ENCODE results near the gene ZRANB3. TPM values are rescaled to one million over a fixed set of nuclear protein-coding genes. Genes with fewer than 3 reads are reported as not detected.

ZRANB3 gene
- total and polyA plus RNA-seq, 12 donors: 0.66 to 5.7 (median 2.2) TPM

DNA sequence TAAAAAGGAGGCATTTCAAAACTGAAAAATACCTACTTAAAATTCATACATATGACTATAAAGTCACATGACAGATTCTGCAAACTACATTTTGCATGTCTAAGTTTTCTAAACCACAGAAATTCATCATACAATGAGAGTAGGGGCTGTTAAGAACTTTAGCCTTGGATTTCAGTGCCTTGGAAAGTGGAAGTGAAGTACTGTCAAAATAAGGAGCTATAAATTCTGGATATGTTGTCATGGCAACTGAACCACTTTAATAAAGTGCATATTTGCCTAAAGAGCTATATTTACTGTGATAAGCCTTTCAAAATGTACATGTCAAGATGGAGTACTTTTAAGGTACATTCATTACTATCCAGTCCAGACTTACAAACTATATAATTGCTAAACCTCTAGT, 251.8 kb downstream of the ZRANB3 start:
- DNase-seq (no peak), ATAC-seq (no peak)
- no peaks in the 10 kb centered on the region for H3K36me3 ChIP-seq
- no peaks in the 10 kb centered on the region for H3K27me3 ChIP-seq
- intact Hi-C loops (cut with DNase I): no loop called here
- TF ChIP-seq, protein P1, sequence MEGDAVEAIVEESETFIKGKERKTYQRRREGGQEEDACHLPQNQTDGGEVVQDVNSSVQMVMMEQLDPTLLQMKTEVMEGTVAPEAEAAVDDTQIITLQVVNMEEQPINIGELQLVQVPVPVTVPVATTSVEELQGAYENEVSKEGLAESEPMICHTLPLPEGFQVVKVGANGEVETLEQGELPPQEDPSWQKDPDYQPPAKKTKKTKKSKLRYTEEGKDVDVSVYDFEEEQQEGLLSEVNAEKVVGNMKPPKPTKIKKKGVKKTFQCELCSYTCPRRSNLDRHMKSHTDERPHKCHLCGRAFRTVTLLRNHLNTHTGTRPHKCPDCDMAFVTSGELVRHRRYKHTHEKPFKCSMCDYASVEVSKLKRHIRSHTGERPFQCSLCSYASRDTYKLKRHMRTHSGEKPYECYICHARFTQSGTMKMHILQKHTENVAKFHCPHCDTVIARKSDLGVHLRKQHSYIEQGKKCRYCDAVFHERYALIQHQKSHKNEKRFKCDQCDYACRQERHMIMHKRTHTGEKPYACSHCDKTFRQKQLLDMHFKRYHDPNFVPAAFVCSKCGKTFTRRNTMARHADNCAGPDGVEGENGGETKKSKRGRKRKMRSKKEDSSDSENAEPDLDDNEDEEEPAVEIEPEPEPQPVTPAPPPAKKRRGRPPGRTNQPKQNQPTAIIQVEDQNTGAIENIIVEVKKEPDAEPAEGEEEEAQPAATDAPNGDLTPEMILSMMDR (IDR thresholded peaks at IDR 0.05): no peak
- no peaks in the 10 kb centered on the region for H3K9me3 ChIP-seq
- no peak overlapping the region for H3K27ac ChIP-seq
- no peak overlapping the region for H3K4me3 ChIP-seq
- no peaks in the 10 kb centered on the region for H3K4me1 ChIP-seq

DNA sequence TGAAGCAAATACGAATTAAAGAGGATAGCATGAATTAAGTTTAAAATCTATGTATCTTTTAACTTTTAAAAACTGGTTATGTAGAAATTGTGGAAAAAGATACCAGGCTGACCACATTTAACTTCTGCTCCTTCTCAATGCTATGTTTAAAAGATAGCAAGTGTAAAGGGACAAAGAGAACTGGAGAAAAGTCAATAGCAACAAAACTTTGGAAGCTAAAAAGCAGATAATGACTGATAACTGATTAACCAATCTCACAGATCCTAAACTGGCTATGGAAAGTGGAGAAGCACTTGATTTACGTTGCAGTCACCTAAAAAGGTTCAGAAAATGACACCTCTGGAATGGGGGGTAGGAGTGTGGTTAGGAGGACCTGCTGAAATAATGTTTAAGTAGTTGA, 254.5 kb downstream of the ZRANB3 start:
- H3K27ac ChIP-seq: no peak overlapping the region
- H3K4me1 ChIP-seq: no peaks in the 10 kb centered on the region
- no peak for ATAC-seq
- 83 to 84% methylated on average over 2 of the region's 2 CpGs for WGBS, 2 donors
- DNase-seq: no peak
- no peak overlapping the region for H3K4me3 ChIP-seq
- intact Hi-C loops (cut with DNase I): no loop called here
- TF ChIP-seq, protein P1 (IDR thresholded peaks at IDR 0.05): no peak
- no peaks in the 10 kb centered on the region for H3K27me3 ChIP-seq
- no peaks in the 10 kb centered on the region for H3K9me3 ChIP-seq
- no peaks in the 10 kb centered on the region for H3K36me3 ChIP-seq

DNA sequence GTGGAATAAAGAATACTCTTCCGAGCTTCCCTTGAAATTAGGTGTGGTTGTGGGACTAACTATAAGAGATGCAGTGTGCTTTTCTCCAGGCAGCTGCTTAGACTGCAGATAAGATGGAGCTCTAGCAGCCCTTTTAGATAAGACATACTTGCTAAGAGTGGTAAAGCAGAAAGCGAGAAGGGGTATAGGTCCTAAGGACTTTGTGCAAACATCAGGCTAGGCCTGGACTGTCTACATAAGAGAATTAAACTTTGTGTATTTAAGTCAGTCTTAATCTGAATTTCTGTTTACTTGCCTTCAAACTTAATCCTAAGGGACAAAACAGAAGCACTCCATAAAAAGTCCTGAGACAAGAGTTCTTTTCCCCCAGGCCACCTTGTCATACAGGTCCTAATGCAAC, 260.0 kb downstream of the ZRANB3 start:
- H3K4me3 ChIP-seq: no peak overlapping the region
- H3K9me3 ChIP-seq: no peaks in the 10 kb centered on the region
- DNase-seq: no peak
- no peaks in the 10 kb centered on the region for H3K4me1 ChIP-seq
- intact Hi-C loops (cut with DNase I): no loop called here
- WGBS, 2 donors: 90 to 92% methylated on average over 2 of the region's 2 CpGs
- no peak overlapping the region for H3K27ac ChIP-seq
- TF ChIP-seq, protein P1 (IDR thresholded peaks at IDR 0.05): no peak
- H3K27me3 ChIP-seq: no peaks in the 10 kb centered on the region
- no peaks in the 10 kb centered on the region for H3K36me3 ChIP-seq
- no peak for ATAC-seq

DNA sequence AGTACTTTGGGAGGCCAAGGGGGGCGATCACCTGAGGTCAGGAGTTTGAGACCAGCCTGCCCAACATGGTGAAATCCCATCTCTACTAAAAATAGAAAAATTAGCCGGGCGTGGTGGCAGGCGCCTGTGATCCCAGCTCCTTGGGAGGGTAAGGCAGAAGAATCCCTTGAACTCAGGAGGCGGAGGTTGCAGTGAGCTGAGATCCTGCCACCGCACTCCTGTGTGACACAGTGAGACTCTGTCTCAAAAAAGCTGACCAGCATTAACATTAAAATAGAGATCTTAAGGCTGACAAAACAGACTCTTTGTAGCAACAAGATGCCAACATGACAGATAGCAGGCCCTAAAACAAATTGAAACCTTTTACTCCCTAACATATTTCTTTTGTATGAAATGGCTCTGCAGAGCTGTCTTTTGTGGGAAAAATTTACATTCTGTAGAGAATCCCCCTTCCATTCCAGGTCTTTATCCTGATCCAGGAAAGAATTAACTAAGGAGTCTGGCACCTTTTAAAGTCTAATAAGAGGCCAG, 265.0 kb downstream of the ZRANB3 start:
- no peaks in the 10 kb centered on the region for H3K4me1 ChIP-seq
- H3K27ac ChIP-seq: no peak overlapping the region
- TF ChIP-seq, protein P1 (IDR thresholded peaks at IDR 0.05): no peak
- ATAC-seq (no peak), DNase-seq (no peak)
- no peak overlapping the region for H3K4me3 ChIP-seq
- H3K9me3 ChIP-seq: no peaks in the 10 kb centered on the region
- no peaks in the 10 kb centered on the region for H3K27me3 ChIP-seq
- intact Hi-C loops (cut with DNase I): loop anchor here in 1 of 10 donors (5.0 kb wide), 1 partner anchor 776 kb away; no protein-coding TSS in a partner anchor
- no peaks in the 10 kb centered on the region for H3K36me3 ChIP-seq
- 92 to 95% methylated on average over 6 of the region's 6 CpGs for WGBS, 2 donors
